ENCODE measurements around the gene JOSD1. TPM values are rescaled to one million over a fixed set of nuclear protein-coding genes. Genes with fewer than 3 reads are reported as not detected.

JOSD1 gene
- total RNA-seq, 2 donors from 2014 or later = 21.2 to 26.7 TPM

- Histone ChIP-seq H3K27me3 (ENCODE audit: control insufficient read depth, insufficient read depth, low read length, poor library complexity, severe bottlenecking) (no peaks in the 10 kb centered on the region), H3K9ac (ENCODE audit: extremely low read depth, low read length, poor library complexity, severe bottlenecking) (no peak overlapping the region), H3K4me3 (ENCODE audit: low read length) (no peak overlapping the region), H3K27ac (ENCODE audit: low read depth, low read length) (no peak overlapping the region), H3K9me3 (ENCODE audit: control insufficient read depth, low read length) (peaks cover 9% of the 10 kb centered on the region), H3K4me1 (ENCODE audit: control insufficient read depth, insufficient read depth, low read length) (no peaks in the 10 kb centered on the region), H3K36me3 (ENCODE audit: control insufficient read depth, insufficient read depth, low read length) (peaks cover 70% of the 10 kb centered on the region)
- no peak overlapping the region for H3K27ac Mint-ChIP-seq
- no peak for TF ChIP-seq CTCF (conservative IDR thresholded peaks at IDR 0.05)
- 98% methylated on average over 7 to 9 of the region's 9 CpGs for WGBS, 2 experiments (ENCODE audit: insufficient coverage in 1 of 2, insufficient read length in 1 of 2)
- DNase-seq = no peak
- no peaks in the 10 kb centered on the region for H3K27me3 Mint-ChIP-seq (ENCODE audit: insufficient read depth)
- H3K4me3 Mint-ChIP-seq = no peak overlapping the region
- peaks cover 4% of the 10 kb centered on the region for H3K4me1 Mint-ChIP-seq
- H3K9me3 Mint-ChIP-seq = peaks cover 22% of the 10 kb centered on the region
- peaks cover 72% of the 10 kb centered on the region for H3K36me3 Mint-ChIP-seq (ENCODE audit: low read depth)
Observed at GRCh38 chr22:38684895-38685294, 15.8 kb downstream of the JOSD1 start.

DNA sequence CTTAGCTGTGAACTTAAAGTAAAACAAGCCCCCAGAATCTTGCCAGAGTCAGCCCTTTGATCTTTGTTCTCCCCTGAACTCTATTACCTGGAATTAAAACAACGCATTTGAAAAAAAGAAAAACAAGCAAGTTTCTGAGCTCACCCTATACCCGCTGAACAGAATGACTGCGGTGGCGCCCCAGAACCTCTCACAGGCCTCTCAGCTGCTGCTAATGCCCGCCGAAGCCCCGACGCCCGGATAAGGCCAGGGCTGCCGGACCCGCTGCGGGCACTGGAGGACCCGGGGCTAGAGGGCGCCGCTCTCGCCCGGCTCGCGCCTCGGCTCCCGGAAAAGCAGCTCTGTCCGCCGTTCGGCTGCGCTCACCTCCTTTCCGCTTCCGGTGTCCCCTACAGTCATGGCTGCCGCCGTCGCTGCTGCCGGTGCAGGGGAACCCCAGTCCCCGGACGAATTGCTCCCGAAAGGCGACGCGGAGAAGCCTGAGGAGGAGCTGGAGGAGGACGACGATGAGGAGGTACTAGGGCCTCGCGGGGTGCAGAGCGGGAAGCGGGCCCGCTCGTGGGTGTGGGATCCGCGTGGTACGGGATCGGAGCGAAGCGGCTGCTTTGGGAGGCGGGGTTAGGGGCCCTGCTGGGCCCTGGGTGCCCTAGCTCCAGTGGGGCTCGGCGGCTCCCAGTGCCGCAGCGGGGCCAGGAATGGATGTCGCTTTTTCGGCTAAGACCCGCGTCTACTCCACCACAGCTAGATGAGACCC lies 19.0 kb downstream of the JOSD1 start, which contains the start of gene TOMM22:
TOMM22 (plus strand) TSS at position 376 of the 754 bp plus-strand sequence; CDS start at position 398, 22 bp downstream.
- 2 to 5% methylated on average over 24 to 60 of the region's 60 CpGs for WGBS, 2 experiments (ENCODE audit: insufficient coverage in 1 of 2, insufficient read length in 1 of 2)
- peak; percentile 96 for DNase-seq
- Histone ChIP-seq H3K27me3 (ENCODE audit: control insufficient read depth, insufficient read depth, low read length, poor library complexity, severe bottlenecking) (no peaks in the 10 kb centered on the region), H3K4me3 (ENCODE audit: low read length) (peak within 1 kb of the TSS; percentile 98), H3K4me1 (ENCODE audit: control insufficient read depth, insufficient read depth, low read length) (no peaks in the 10 kb centered on the region), H3K27ac (ENCODE audit: low read depth, low read length) (peak within 1 kb of the TSS; percentile 51), H3K9me3 (ENCODE audit: control insufficient read depth, low read length) (peaks cover 9% of the 10 kb centered on the region), H3K9ac (ENCODE audit: extremely low read depth, low read length, poor library complexity, severe bottlenecking) (peak within 1 kb of the TSS; percentile 78), H3K36me3 (ENCODE audit: control insufficient read depth, insufficient read depth, low read length) (peaks cover 41% of the 10 kb centered on the region)
- peak within 1 kb of the TSS; percentile 99 for H3K27ac Mint-ChIP-seq
- peaks cover 47% of the 10 kb centered on the region for H3K36me3 Mint-ChIP-seq (ENCODE audit: low read depth)
- no peaks in the 10 kb centered on the region for H3K27me3 Mint-ChIP-seq (ENCODE audit: insufficient read depth)
- H3K4me3 Mint-ChIP-seq = peak within 1 kb of the TSS; percentile 97
- peaks cover 4% of the 10 kb centered on the region for H3K4me1 Mint-ChIP-seq
- peaks cover 22% of the 10 kb centered on the region for H3K9me3 Mint-ChIP-seq
- TF ChIP-seq CTCF (conservative IDR thresholded peaks at IDR 0.05) = peak; percentile 68

DNA sequence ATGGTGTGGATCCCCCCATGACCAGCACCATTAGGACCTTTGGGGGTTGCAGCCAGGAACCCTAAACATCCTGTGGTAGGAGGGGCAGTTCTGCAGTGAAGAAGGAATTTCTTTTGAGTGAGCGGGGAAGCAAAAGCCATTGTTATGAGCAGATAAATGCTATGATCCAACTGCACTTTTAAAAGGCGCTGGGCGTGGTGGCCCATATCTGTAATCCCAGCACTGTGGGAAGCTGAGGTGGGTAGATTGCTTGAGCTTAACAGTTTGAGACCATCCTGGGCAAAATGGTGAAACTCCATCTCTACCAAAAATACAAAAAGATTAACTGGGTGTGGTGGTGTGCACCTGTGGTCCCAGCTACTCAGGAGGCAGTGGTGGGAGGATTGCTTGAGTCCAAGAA lies 24.9 kb downstream of the JOSD1 start:
- Mint-ChIP-seq H3K4me3 (no peak overlapping the region), H3K36me3 (ENCODE audit: low read depth) (peaks cover 27% of the 10 kb centered on the region), H3K9me3 (no peaks in the 10 kb centered on the region), H3K27ac (no peak overlapping the region), H3K27me3 (ENCODE audit: insufficient read depth) (no peaks in the 10 kb centered on the region), H3K4me1 (no peaks in the 10 kb centered on the region)
- no peaks in the 10 kb centered on the region for H3K4me1 ChIP-seq (ENCODE audit: control insufficient read depth, insufficient read depth, low read length)
- H3K27ac ChIP-seq (ENCODE audit: low read depth, low read length) = no peak overlapping the region
- no peaks in the 10 kb centered on the region for H3K27me3 ChIP-seq (ENCODE audit: control insufficient read depth, insufficient read depth, low read length, poor library complexity, severe bottlenecking)
- H3K9me3 ChIP-seq (ENCODE audit: control insufficient read depth, low read length) = no peaks in the 10 kb centered on the region
- H3K9ac ChIP-seq (ENCODE audit: extremely low read depth, low read length, poor library complexity, severe bottlenecking) = no peak overlapping the region
- peaks cover 25% of the 10 kb centered on the region for H3K36me3 ChIP-seq (ENCODE audit: control insufficient read depth, insufficient read depth, low read length)
- TF ChIP-seq CTCF (conservative IDR thresholded peaks at IDR 0.05) = no peak
- 91 to 98% methylated on average over 3 of the region's 3 CpGs for WGBS, 2 experiments (ENCODE audit: insufficient coverage in 1 of 2, insufficient read length in 1 of 2)
- no peak for DNase-seq
- H3K4me3 ChIP-seq (ENCODE audit: low read length) = no peak overlapping the region

All from endodermal cell (in vitro differentiated cells).